Activated CD4-positive, alpha-beta T cell treated with anti-CD3 and anti-CD28 coated beads for 48 hours (primary cell): ENCODE data around the gene TMSB4X.
"Not testable (repeated sequence)": the region's sequence is repeated elsewhere in the genome, so short reads cannot be mapped to it uniquely, and the experiment has no call there.

Source experiments
- DNase-seq: peaks from one replicate; pipeline ENCODE4 v3.0.0-alpha.2; 2020

Gene TMSB4X

GRCh38 chrX:12974796-12975669, at the start of gene TMSB4X:
TMSB4X (plus strand) TSS chrX:12975110.
- peak; percentile 87 for DNase-seq

GRCh38 chrX:12929701-12930100, 45.2 kb upstream of the TMSB4X start:
- no peak for DNase-seq

- no peak for DNase-seq
Measured at GRCh38 chrX:12930150-12930549, 44.8 kb upstream of the TMSB4X start.

- no peak for DNase-seq
Measured at GRCh38 chrX:12932244-12932643, 42.7 kb upstream of the TMSB4X start.

GRCh38 chrX:12934850-12935249, 40.1 kb upstream of the TMSB4X start:
- DNase-seq: no peak

GRCh38 chrX:12936947-12937346, 38.0 kb upstream of the TMSB4X start:
- DNase-seq: no peak

- not testable (repeated sequence) for DNase-seq
Measured at GRCh38 chrX:12940471-12940870, 34.4 kb upstream of the TMSB4X start.

- DNase-seq: not testable (repeated sequence)
Measured at GRCh38 chrX:12943592-12943991, 31.3 kb upstream of the TMSB4X start.

- DNase-seq: not testable (repeated sequence)
Measured at GRCh38 chrX:12944452-12944851, 30.5 kb upstream of the TMSB4X start.

- no peak for DNase-seq
Measured at GRCh38 chrX:12945494-12945893, 29.4 kb upstream of the TMSB4X start.

GRCh38 chrX:12946406-12946805, 28.5 kb upstream of the TMSB4X start:
- DNase-seq: no peak

- DNase-seq: peak; percentile 81
Measured at GRCh38 chrX:12946838-12947544, 27.9 kb upstream of the TMSB4X start.

GRCh38 chrX:12947545-12948235, 27.2 kb upstream of the TMSB4X start:
- DNase-seq: no peak

GRCh38 chrX:12948495-12948894, 26.4 kb upstream of the TMSB4X start:
- DNase-seq: no peak

- DNase-seq: no peak
Measured at GRCh38 chrX:12949205-12949926, 25.5 kb upstream of the TMSB4X start.

GRCh38 chrX:12949927-12950656, 24.8 kb upstream of the TMSB4X start:
- DNase-seq: peak; percentile 89

- peak; percentile 83 for DNase-seq
Measured at GRCh38 chrX:12950851-12951594, 23.9 kb upstream of the TMSB4X start.

GRCh38 chrX:12951595-12951975, 23.3 kb upstream of the TMSB4X start:
- no peak for DNase-seq

- no peak for DNase-seq
Measured at GRCh38 chrX:12953420-12953819, 21.5 kb upstream of the TMSB4X start.

GRCh38 chrX:12954376-12954775, 20.5 kb upstream of the TMSB4X start:
- no peak for DNase-seq

- DNase-seq: no peak
Measured at GRCh38 chrX:12954981-12955380, 19.9 kb upstream of the TMSB4X start.
